ENCODE measurements around the gene CGB8.
"Not testable (repeated sequence)": the region's sequence is repeated elsewhere in the genome, so short reads cannot be mapped to it uniquely, and the experiment has no call there.

Gene CGB8

GRCh38 chr19:49049011-49049410, at the start of gene CGB8:
TSS of gene CGB8 (minus strand) at chr19:49049111. CDS start at chr19:49048739, 372 bp downstream.
- not testable (repeated sequence) for DNase-seq

- DNase-seq = peak; percentile 82
Observed at GRCh38 chr19:49097453-49098288, 48.8 kb upstream of the CGB8 start.

- no peak for DNase-seq
Observed at GRCh38 chr19:49094505-49095482, 45.9 kb upstream of the CGB8 start.

GRCh38 chr19:49092686-49093085, 43.8 kb upstream of the CGB8 start:
- DNase-seq = no peak

- no peak for DNase-seq
Observed at GRCh38 chr19:49091391-49092038, 42.6 kb upstream of the CGB8 start.

- no peak for DNase-seq
Observed at GRCh38 chr19:49086296-49086695, 37.4 kb upstream of the CGB8 start.

GRCh38 chr19:49085868-49086232, 36.9 kb upstream of the CGB8 start:
- DNase-seq = no peak

- peak; percentile 100 for DNase-seq
Observed at GRCh38 chr19:49085020-49085867, 36.3 kb upstream of the CGB8 start, which contains the start of gene SNRNP70. TSS of gene SNRNP70 (plus strand) at chr19:49085451. CDS start at chr19:49086415, 964 bp downstream.

- no peak for DNase-seq
Observed at GRCh38 chr19:49084206-49085019, 35.5 kb upstream of the CGB8 start.

GRCh38 chr19:49081273-49081672, 32.4 kb upstream of the CGB8 start:
- no peak for DNase-seq

GRCh38 chr19:49080392-49080791, 31.5 kb upstream of the CGB8 start:
- no peak for DNase-seq

- DNase-seq = peak; percentile 49
Observed at GRCh38 chr19:49074869-49075268, 26.0 kb upstream of the CGB8 start.

GRCh38 chr19:49073514-49074378, 24.8 kb upstream of the CGB8 start:
- DNase-seq = peak; percentile 61

- no peak for DNase-seq
Observed at GRCh38 chr19:49071860-49072547, 23.1 kb upstream of the CGB8 start.

GRCh38 chr19:49070416-49070815, 21.5 kb upstream of the CGB8 start:
- no peak for DNase-seq

GRCh38 chr19:49069026-49069425, 20.1 kb upstream of the CGB8 start:
- no peak for DNase-seq

GRCh38 chr19:49067554-49067953, 18.6 kb upstream of the CGB8 start:
- DNase-seq = no peak

GRCh38 chr19:49065905-49066512, 17.1 kb upstream of the CGB8 start:
- DNase-seq = no peak
